ENCODE results near the gene AKAP6.

- no peak for TF ChIP-seq POLR2A (IDR thresholded peaks at IDR 0.05)
- TF ChIP-seq CTCF (IDR thresholded peaks at IDR 0.05) = no peak
- TF ChIP-seq EP300 (IDR thresholded peaks at IDR 0.05) = no peak
These were observed 294.4 kb downstream of the AKAP6 start for GRCh38 chr14:32623300-32624093.
